HG03378 (cell line): ENCODE results near the gene SURF6.

Experiments used
- ATAC-seq: cut with Tn5 transposase; IDR thresholded peaks from one replicate; pipeline ENCODE4 v1.9.1; 2021; ENCODE audit warnings: mild to moderate bottlenecking, moderate library complexity; ENCODE audit not compliant: unreplicated experiment

Gene SURF6

DNA sequence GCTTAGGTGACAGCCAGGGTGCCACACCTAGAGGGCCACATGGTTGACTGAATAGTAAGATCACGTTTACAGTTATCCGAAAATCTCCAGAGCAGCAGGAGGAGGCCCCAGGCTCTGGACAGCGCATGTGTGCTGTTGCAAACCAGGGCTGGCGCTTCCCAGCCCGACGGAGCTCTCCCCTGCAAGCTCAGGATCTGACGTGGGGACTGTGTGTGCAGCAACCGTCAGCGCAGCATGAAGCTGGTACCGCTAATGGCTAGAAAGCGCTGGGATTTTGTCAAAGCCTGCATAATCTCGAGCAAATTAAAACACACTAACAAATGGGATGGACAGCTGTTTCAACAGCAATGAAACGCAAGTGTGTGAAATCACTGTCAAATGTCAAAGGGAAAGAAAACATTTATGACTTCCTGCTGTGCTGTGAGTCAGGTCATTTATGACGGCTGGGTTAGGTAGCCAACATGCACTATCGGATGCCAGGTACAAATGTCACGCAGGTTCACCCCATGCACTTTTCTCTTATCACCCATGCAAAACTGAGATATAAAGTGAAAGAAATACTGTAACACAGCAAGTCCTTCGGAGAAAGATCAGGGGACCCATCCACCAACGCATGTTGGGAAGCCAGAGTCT lies 32.4 kb upstream of the SURF6 start:
- ATAC-seq, result no peak

GRCh38 chr9:133367778-133368177 lies 31.8 kb upstream of the SURF6 start:
- ATAC-seq, result no peak

- ATAC-seq, result no peak
These were observed 31.2 kb upstream of the SURF6 start for GRCh38 chr9:133367221-133367620.

DNA sequence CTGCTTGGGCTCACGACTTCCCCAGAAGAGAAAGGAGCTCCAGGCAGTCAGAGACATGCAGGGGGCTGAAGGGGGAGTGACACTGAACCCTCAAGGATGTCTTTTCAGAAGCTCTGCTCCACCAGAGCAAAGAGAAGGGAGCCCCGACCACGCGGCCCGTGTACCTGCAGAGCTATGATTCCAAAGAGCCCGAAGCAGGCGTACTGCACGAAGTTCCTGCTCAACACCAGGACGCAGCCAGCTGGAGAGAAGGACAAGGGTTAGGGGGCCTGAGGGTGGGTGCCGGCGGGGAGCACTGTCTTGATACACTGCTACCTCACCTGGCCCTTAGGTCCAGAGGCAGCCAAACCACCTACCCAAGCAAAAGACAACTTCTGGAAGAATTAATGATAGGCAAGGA lies 30.4 kb upstream of the SURF6 start:
- ATAC-seq, result no peak

GRCh38 chr9:133362359-133363044 lies 26.5 kb upstream of the SURF6 start:
- ATAC-seq, result no peak

GRCh38 chr9:133361507-133362092 lies 25.6 kb upstream of the SURF6 start:
- ATAC-seq, result no peak

GRCh38 chr9:133360400-133361393 lies 24.7 kb upstream of the SURF6 start:
- ATAC-seq, result no peak

- no peak for ATAC-seq
These were observed 23.6 kb upstream of the SURF6 start for GRCh38 chr9:133359399-133360175.

- ATAC-seq, result no peak
These were observed 21.7 kb upstream of the SURF6 start for GRCh38 chr9:133357656-133358055.

GRCh38 chr9:133356391-133357091 lies 20.6 kb upstream of the SURF6 start, which contains the start of the genes SURF1 and SURF2:
Gene SURF1 (minus strand): TSS chr9:133356487. CDS start chr9:133356453, 34 bp downstream.
Gene SURF2 (plus strand): TSS chr9:133356550. CDS start chr9:133356593, 43 bp downstream.
- ATAC-seq, result no peak

DNA sequence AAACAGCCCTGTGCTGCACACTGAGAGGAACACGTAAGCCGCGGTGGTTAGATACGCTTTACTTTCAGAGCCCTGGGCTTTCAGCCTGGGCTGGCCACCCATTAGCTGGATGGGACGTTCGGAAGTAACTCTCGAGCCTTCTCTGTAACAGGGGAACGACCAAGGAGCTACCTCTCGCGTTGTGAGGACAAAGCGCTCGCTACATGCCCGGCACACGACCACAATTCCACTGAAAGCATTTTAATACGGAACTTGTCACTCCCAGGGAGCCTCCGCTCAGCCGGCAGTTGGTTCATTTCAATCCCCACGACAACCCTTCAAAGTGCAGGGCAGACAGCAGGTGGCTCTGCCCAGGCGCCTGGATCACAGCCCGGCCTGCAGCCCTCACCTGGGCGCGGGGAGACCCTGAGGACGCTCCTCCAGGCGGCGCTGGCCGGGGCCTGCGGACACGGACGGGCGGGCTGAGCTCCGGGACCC lies 19.9 kb upstream of the SURF6 start:
- no peak for ATAC-seq

GRCh38 chr9:133354766-133355165 lies 18.8 kb upstream of the SURF6 start:
- ATAC-seq, result no peak

GRCh38 chr9:133353548-133353947 lies 17.6 kb upstream of the SURF6 start:
- no peak for ATAC-seq

DNA sequence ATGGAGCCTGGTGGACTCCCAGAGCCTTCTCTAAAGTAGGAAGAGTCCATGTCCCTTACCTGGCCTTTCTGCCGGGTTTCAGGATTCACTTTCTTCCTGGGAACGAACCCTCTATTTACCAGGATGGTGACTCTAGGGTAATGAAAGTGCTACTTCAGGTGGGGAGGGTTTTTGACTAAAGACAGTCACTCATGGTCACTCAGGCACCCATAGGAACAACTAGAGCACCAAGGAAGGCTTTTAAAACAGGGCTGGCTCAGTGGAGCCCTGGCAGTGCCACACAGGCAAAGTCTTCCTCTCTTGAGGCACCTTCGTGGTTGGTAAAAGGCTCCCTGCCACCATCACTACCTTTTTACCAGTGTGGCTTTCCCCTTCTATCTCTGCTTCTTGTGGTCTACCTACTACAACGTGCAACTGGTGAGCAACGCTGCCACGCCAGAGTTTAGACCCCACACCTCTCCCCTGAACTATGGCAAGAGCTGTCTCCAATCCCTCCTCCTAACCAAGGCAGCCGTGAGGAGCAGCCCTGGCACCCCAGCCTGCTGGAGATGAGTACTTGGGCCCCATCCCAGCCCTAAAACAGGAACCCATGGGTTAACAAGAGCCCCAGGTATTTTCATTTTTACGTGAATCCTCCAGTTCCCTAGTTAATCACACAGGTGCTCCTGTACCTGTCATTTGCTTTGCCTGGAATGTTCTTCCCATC lies 16.8 kb upstream of the SURF6 start:
- no peak for ATAC-seq

GRCh38 chr9:133351908-133352634 lies 16.1 kb upstream of the SURF6 start:
- no peak for ATAC-seq

GRCh38 chr9:133351526-133351907 lies 15.5 kb upstream of the SURF6 start:
- ATAC-seq, result no peak

DNA sequence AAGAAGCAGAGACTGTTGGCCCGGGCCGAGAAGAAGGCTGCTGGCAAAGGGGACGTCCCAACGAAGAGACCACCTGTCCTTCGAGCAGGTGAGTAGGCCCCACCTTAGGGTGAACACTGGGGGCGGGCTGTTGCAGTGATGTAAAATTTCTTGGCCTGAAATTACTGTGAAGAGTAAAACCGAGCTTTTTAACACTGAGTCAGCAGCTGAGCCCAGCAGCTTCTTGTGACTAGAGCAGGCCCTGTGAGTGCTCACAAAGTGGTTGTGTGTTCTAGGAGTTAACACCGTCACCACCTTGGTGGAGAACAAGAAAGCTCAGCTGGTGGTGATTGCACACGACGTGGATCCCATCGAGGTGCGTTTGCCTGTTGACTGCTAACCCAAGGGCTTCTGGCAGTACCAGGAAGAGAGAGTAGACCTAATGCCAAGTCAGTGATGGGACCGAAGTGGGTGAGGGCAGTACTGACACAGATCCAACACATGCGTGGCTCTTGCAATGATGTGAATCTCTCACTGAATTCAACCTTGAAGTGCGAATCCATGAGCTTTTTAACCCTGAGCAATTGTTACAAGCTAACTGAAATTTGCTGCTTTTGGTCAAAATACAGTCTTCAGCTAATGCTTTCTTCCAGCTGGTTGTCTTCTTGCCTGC lies 14.1 kb upstream of the SURF6 start:
- ATAC-seq, result no peak
